HG03064 (cell line): ENCODE results near the gene STK11IP.

ENCODE experiments used
- ATAC-seq: cut with Tn5 transposase; IDR thresholded peaks from one replicate; pipeline ENCODE4 v1.9.1; 2021; ENCODE audit warnings: low read depth; ENCODE audit not compliant: unreplicated experiment

Gene STK11IP

GRCh38 chr2:219597552-219598307, at the start of gene STK11IP:
Gene STK11IP, plus strand, starts transcription at chr2:219597857. Its CDS starts 263 bp downstream, at chr2:219598120.
- ATAC-seq = peak; percentile 96

- ATAC-seq = no peak
These were observed 48.7 kb upstream of the STK11IP start for GRCh38 chr2:219548990-219549389.

GRCh38 chr2:219549619-219550018, 48.0 kb upstream of the STK11IP start:
- no peak for ATAC-seq

- peak; percentile 12 for ATAC-seq
These were observed 45.9 kb upstream of the STK11IP start for GRCh38 chr2:219551441-219552381.

GRCh38 chr2:219552382-219553167, 45.1 kb upstream of the STK11IP start:
- peak; percentile 91 for ATAC-seq

GRCh38 chr2:219553168-219553417, 44.6 kb upstream of the STK11IP start:
- ATAC-seq = no peak

- ATAC-seq = no peak
These were observed 44.1 kb upstream of the STK11IP start for GRCh38 chr2:219553463-219553963.

- no peak for ATAC-seq
These were observed 43.3 kb upstream of the STK11IP start for GRCh38 chr2:219554350-219554749.

- ATAC-seq = no peak
These were observed 41.7 kb upstream of the STK11IP start for GRCh38 chr2:219555956-219556355.

GRCh38 chr2:219556413-219556812, 41.2 kb upstream of the STK11IP start:
- ATAC-seq = no peak

GRCh38 chr2:219557320-219557719, 40.3 kb upstream of the STK11IP start:
- no peak for ATAC-seq

- ATAC-seq = no peak
These were observed 39.6 kb upstream of the STK11IP start for GRCh38 chr2:219557791-219558785.

GRCh38 chr2:219559156-219559915, 38.3 kb upstream of the STK11IP start:
- no peak for ATAC-seq

GRCh38 chr2:219560037-219560892, 37.4 kb upstream of the STK11IP start:
- no peak for ATAC-seq

GRCh38 chr2:219560893-219561178, 36.8 kb upstream of the STK11IP start:
- no peak for ATAC-seq

- ATAC-seq = no peak
These were observed 36.2 kb upstream of the STK11IP start for GRCh38 chr2:219561179-219562048.
